ENCODE measurements around the gene DNAJC16.

Gene DNAJC16

GRCh38 chr1:15476927-15477326 is 49.7 kb upstream of the DNAJC16 start:
- Histone ChIP-seq H3K27ac (ENCODE audit: extremely low read depth, low read depth, low read length) (no peak overlapping the region), H3K4me1 (ENCODE audit: control insufficient read depth, insufficient read depth, low read length) (no peaks in the 10 kb centered on the region), H3K36me3 (ENCODE audit: control insufficient read depth in 2 of 2, insufficient read depth in 1 of 2, low read length in 2 of 2) (no peaks in the 10 kb centered on the region), H3K4me3 (ENCODE audit: low read depth, low read length) (no peak overlapping the region), H3K9me3 (ENCODE audit: control insufficient read depth, insufficient read depth, low read depth, low read length) (no peaks in the 10 kb centered on the region)
- POLR2A ChIA-PET, result no interaction called here
- CTCF ChIA-PET, result interaction anchor here (0.6 kb wide), 1 partner anchor 1913 kb away, joined by 3 read pairs; no protein-coding TSS in a partner anchor
- no peak for TF ChIP-seq YY1 (tag by site-specific recombination; IDR thresholded peaks at IDR 0.05)
- TF ChIP-seq ZNF16 (tag by site-specific recombination; IDR thresholded peaks at IDR 0.05; ENCODE audit: low read depth), result no peak
- TF ChIP-seq TRIM28 (IDR thresholded peaks at IDR 0.05; ENCODE audit: borderline replicate concordance, low read length), result no peak
- TF ChIP-seq ZNF221 (tag by site-specific recombination; IDR thresholded peaks at IDR 0.05; ENCODE audit: borderline replicate concordance), result no peak
- TF ChIP-seq ZNF529 (tag by site-specific recombination; IDR thresholded peaks at IDR 0.05; ENCODE audit: insufficient replicate concordance), result no peak
- TF ChIP-seq GLIS1 (tag by site-specific recombination; IDR thresholded peaks at IDR 0.05), result no peak
- TF ChIP-seq SCRT2 (tag by site-specific recombination; IDR thresholded peaks at IDR 0.05), result no peak
- no peak for TF ChIP-seq OVOL3 (tag by site-specific recombination; IDR thresholded peaks at IDR 0.05)
- no peak for TF ChIP-seq ELK4 (IDR thresholded peaks at IDR 0.05; ENCODE audit: borderline replicate concordance, low read depth, low read length)
- TF ChIP-seq ZFP3 (tag by site-specific recombination; IDR thresholded peaks at IDR 0.05; ENCODE audit: low read depth), result no peak
- TF ChIP-seq ZNF214 (tag by site-specific recombination; IDR thresholded peaks at IDR 0.05; ENCODE audit: borderline replicate concordance), result no peak
- TF ChIP-seq ZBTB17 (tag by site-specific recombination; IDR thresholded peaks at IDR 0.05), result no peak
- no peak for TF ChIP-seq ZNF624 (tag by site-specific recombination; IDR thresholded peaks at IDR 0.05)
- no peak for TF ChIP-seq ZNF341 (tag by site-specific recombination; IDR thresholded peaks at IDR 0.05; ENCODE audit: low read depth)
- no peak for TF ChIP-seq ZNF138 (tag by site-specific recombination; IDR thresholded peaks at IDR 0.05; ENCODE audit: borderline replicate concordance)
- no peak for TF ChIP-seq KLF9 (tag by site-specific recombination; IDR thresholded peaks at IDR 0.05; ENCODE audit: low read depth)
- no peak for TF ChIP-seq ZBTB7A (tag by site-specific recombination; IDR thresholded peaks at IDR 0.05; ENCODE audit: low read depth)

- Histone ChIP-seq H3K9me3 (ENCODE audit: control insufficient read depth, insufficient read depth, low read depth, low read length) (no peaks in the 10 kb centered on the region), H3K4me1 (ENCODE audit: control insufficient read depth, insufficient read depth, low read length) (no peaks in the 10 kb centered on the region), H3K36me3 (ENCODE audit: control insufficient read depth in 2 of 2, insufficient read depth in 1 of 2, low read length in 2 of 2) (no peaks in the 10 kb centered on the region), H3K4me3 (ENCODE audit: low read depth, low read length) (no peak overlapping the region), H3K27ac (ENCODE audit: extremely low read depth, low read depth, low read length) (no peak overlapping the region)
- ChIA-PET POLR2A (no interaction called here), CTCF (no interaction called here)
- TF ChIP-seq ZNF658 (tag by site-specific recombination; IDR thresholded peaks at IDR 0.05) (no peak), KLF10 (tag by site-specific recombination; IDR thresholded peaks at IDR 0.05) (no peak), ZNF571 (tag by site-specific recombination; IDR thresholded peaks at IDR 0.05) (no peak), SETDB1 (IDR thresholded peaks at IDR 0.05; ENCODE audit: insufficient read length, low read length) (no peak), ZNF311 (tag by site-specific recombination; IDR thresholded peaks at IDR 0.05; ENCODE audit: borderline replicate concordance) (no peak), ZNF354C (tag by site-specific recombination; IDR thresholded peaks at IDR 0.05; ENCODE audit: borderline replicate concordance, low read depth) (no peak), ZNF175 (tag by site-specific recombination; IDR thresholded peaks at IDR 0.05) (no peak), ZNF211 (tag by site-specific recombination; IDR thresholded peaks at IDR 0.05; ENCODE audit: low read depth) (no peak), ZBTB11 (tag by site-specific recombination; conservative IDR thresholded peaks at IDR 0.05; ENCODE audit: low read depth) (no peak), ZFP37 (tag by site-specific recombination; IDR thresholded peaks at IDR 0.05) (no peak), ZNF146 (tag by site-specific recombination; IDR thresholded peaks at IDR 0.05) (no peak), ZBTB49 (tag by site-specific recombination; IDR thresholded peaks at IDR 0.05; ENCODE audit: low read depth) (no peak)
These were observed 48.9 kb upstream of the DNAJC16 start for GRCh38 chr1:15477646-15478212.
